Activated naive CD8-positive, alpha-beta T cell treated with anti-CD3 and anti-CD28 coated beads, Interleukin-2, amount 50 U/mL, for 24 hours (primary cell): ENCODE data around the gene HELQ.

Source experiments
- ATAC-seq: fragments of 150-1000 bp; cut with Tn5 transposase; one replicate; pipeline ENCODE4 v1.10.0; 2021
- DNase-seq: peaks from one replicate; pipeline ENCODE4 v3.0.0; 2021
- H3K27ac Mint-ChIP-seq: one replicate; pipeline ENCODE4 v1.8.0; 2021; ENCODE audit warnings: mild to moderate bottlenecking, mixed read lengths
- H3K27me3 Mint-ChIP-seq: one replicate; pipeline ENCODE4 v1.8.0; 2021; ENCODE audit warnings: mixed read lengths
- H3K36me3 Mint-ChIP-seq: one replicate; pipeline ENCODE4 v1.8.0; 2021; ENCODE audit warnings: low read depth, mixed read lengths
- H3K4me1 Mint-ChIP-seq: one replicate; pipeline ENCODE4 v1.8.0; 2021; ENCODE audit warnings: mixed read lengths
- H3K4me3 Mint-ChIP-seq: one replicate; pipeline ENCODE4 v1.8.0; 2021; ENCODE audit warnings: mild to moderate bottlenecking, moderate library complexity, mixed read lengths
- H3K9me3 Mint-ChIP-seq: one replicate; pipeline ENCODE4 v1.8.0; 2021; ENCODE audit warnings: mixed read lengths

The HELQ gene

GRCh38 chr4:83369831-83370639 is 85.6 kb downstream of the HELQ start:
- Mint-ChIP-seq H3K4me1 (peaks cover 6% of the 10 kb centered on the region), H3K4me3 (no peak overlapping the region), H3K36me3 (no peaks in the 10 kb centered on the region), H3K27me3 (peaks cover 3% of the 10 kb centered on the region), H3K9me3 (no peaks in the 10 kb centered on the region), H3K27ac (no peak overlapping the region)
- DNase-seq: no peak
- no peak for ATAC-seq

GRCh38 chr4:83364312-83364711 is 91.3 kb downstream of the HELQ start:
- H3K27ac Mint-ChIP-seq: no peak overlapping the region
- no peaks in the 10 kb centered on the region for H3K36me3 Mint-ChIP-seq
- no peak overlapping the region for H3K4me3 Mint-ChIP-seq
- DNase-seq (no peak), ATAC-seq (no peak)
- H3K4me1 Mint-ChIP-seq: peaks cover 5% of the 10 kb centered on the region
- H3K27me3 Mint-ChIP-seq: peaks cover 4% of the 10 kb centered on the region
- H3K9me3 Mint-ChIP-seq: no peaks in the 10 kb centered on the region

DNA sequence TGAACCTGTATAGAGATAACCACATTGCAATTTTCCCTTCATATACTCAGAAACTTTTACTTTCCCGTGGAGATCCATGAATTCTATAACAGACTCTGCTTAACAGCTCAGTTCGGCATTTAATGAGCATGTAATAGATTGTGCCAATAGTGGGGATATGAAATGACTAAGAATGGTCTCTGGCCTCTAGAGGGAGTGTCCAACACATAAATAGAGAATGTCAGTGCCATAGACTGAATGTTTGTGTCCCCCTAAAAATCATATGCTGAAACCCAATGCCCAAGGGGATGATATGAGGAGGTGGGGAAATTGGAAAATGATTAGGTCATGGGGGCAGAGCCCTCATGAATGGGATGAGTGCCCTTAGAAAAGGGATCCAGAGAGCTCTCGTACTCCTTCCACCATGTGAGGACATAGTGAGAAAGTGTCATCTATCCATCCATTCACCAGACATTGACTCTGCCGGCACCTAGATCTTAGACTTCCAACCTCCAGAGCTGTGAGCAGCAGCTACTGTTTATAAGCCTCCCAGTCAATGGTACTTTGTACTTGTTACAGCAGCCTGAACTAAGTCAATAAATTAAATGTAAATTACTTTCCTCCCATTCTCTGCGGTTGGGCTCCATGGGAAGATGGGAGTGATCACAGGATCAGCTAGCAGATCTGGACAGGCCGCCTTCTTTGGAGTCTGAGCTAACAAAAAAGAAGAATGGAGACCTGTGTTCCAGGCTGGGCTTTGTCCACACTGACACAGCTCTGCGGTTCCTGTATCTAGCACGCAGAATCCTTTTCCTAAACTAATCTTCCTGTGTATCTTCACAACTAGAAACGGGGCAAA is 92.9 kb downstream of the HELQ start:
- Mint-ChIP-seq H3K4me1 (peaks cover 12% of the 10 kb centered on the region), H3K27me3 (peaks cover 4% of the 10 kb centered on the region), H3K27ac (no peak overlapping the region), H3K9me3 (no peaks in the 10 kb centered on the region), H3K4me3 (no peak overlapping the region), H3K36me3 (no peaks in the 10 kb centered on the region)
- peak; percentile 30 for ATAC-seq
- no peak for DNase-seq

DNA sequence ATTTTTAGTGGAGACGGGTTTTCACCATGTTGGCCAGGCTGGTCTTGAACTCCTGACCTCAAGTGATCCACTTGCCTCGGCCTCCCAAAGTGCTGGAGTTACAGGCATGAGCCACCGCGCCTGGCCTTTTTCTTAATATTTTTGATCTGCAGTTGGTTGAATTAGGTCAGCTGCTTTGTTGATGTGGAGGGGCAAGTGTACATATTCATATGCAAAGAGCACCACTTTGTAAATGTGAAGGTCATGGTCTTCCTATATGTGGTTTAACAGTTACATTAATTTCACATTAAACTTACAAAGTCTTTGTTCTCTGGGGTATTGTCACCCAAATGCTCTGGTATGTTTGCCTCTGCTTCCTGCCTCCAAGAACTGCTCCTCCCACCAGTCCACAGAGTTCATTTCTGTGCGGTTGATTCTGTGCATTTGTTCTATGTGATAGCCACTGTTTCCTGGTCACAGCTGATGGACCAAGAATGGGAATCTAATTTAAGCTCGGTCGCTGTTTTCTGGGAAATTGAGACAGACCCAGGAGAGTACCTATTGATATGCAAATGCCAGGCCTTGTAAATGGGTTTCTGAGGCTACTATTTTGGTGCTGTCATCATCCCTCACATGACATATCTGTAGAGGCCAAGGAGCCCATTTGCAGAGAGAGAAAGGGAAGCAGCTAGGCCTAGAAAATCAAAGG is 94.1 kb downstream of the HELQ start:
- peaks cover 4% of the 10 kb centered on the region for H3K27me3 Mint-ChIP-seq
- H3K4me3 Mint-ChIP-seq: no peak overlapping the region
- no peak overlapping the region for H3K27ac Mint-ChIP-seq
- DNase-seq (no peak), ATAC-seq (no peak)
- H3K36me3 Mint-ChIP-seq: no peaks in the 10 kb centered on the region
- no peaks in the 10 kb centered on the region for H3K9me3 Mint-ChIP-seq
- peaks cover 24% of the 10 kb centered on the region for H3K4me1 Mint-ChIP-seq

DNA sequence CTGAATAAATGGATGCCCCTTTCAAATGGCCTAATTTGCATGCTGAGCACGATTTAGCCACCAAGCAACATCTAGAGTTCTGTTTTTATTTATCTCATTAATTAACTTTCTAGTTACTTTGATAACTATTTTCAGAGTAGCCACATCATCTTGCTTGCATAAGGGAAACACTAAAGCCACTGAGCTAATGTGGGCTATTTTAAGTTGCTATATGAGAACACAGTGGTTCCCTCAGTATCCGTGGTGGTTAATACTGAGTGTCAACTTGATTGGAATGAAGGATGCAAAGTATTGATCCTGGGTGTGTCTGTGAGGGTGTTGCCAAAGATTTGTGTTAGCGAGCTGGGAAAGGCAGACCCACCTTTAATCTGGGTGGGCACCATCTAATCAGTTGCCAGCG is 95.6 kb downstream of the HELQ start:
- peaks cover 2% of the 10 kb centered on the region for H3K36me3 Mint-ChIP-seq
- no peak for DNase-seq
- ATAC-seq: no peak
- peaks cover 2% of the 10 kb centered on the region for H3K27me3 Mint-ChIP-seq
- no peak overlapping the region for H3K4me3 Mint-ChIP-seq
- no peaks in the 10 kb centered on the region for H3K9me3 Mint-ChIP-seq
- H3K27ac Mint-ChIP-seq: no peak overlapping the region
- H3K4me1 Mint-ChIP-seq: peaks cover 26% of the 10 kb centered on the region

DNA sequence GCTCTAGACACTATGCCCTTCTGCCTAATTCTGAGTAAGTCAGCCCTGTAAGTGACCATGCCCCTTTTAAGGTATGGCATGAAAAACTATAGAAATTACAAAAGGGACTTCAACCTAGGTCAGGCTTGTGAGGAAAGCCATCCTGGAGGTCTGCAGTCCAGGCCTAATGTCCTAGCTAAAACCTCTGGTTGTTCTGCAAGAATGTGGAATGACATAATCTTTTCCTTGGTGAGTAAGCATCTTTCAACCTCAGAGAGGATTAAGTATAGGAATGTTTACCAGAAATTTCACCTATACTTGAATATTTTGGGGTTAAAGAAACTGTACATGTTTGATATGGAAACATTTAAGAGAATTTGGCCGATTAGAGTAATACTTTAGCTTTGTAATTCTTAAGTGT is 97.2 kb downstream of the HELQ start:
- Mint-ChIP-seq H3K4me3 (no peak overlapping the region), H3K27me3 (no peaks in the 10 kb centered on the region), H3K4me1 (peaks cover 26% of the 10 kb centered on the region), H3K36me3 (peaks cover 2% of the 10 kb centered on the region), H3K27ac (no peak overlapping the region), H3K9me3 (peaks cover 8% of the 10 kb centered on the region)
- ATAC-seq (no peak), DNase-seq (no peak)
